Mucosa of descending colon (tissue), 3 donors: ENCODE results near the gene VDR. TPM values are rescaled to one million over a fixed set of nuclear protein-coding genes. Genes with fewer than 3 reads are reported as not detected.

Experiments
- ATAC-seq: fragments of 200-7000 bp; cut with Tn5 transposase; one replicate; pipeline ENCODE4 v1.9.1; 2020; ENCODE audit warnings: mild to moderate bottlenecking, moderate library complexity
- DNase-seq, 3 donors: peaks; one replicate each; pipeline ENCODE4 v3.0.0-alpha.2; 2020
- H3K36me3 ChIP-seq: fragments of 200-600 bp; one replicate; pipeline ENCODE4 v1.8.0; 2021; ENCODE audit warnings: low read depth, mild to moderate bottlenecking
- H3K4me1 ChIP-seq: fragments of 200-600 bp; one replicate; pipeline ENCODE4 v1.8.0; 2021; ENCODE audit warnings: low read depth, mild to moderate bottlenecking
- H3K4me3 ChIP-seq: fragments of 200-600 bp; one replicate; pipeline ENCODE4 v1.8.0; 2021; ENCODE audit warnings: mild to moderate bottlenecking
- H3K9me3 ChIP-seq: fragments of 200-600 bp; one replicate; pipeline ENCODE4 v1.8.0; 2021; ENCODE audit warnings: mild to moderate bottlenecking
- CTCF ChIP-seq: fragments of 200-600 bp; IDR thresholded peaks from one replicate; pipeline ENCODE4 v1.8.0; 2022; ENCODE audit warnings: antibody characterized with exemption, mild to moderate bottlenecking
- intact Hi-C, 2 donors: fragments of 100-400 bp; cut with DNase I in 1 of 2; cut with micrococcal nuclease in 1 of 2; formaldehyde crosslinking; loops; one replicate each; pipeline versions ENCODE4 v1.11.0 to v1.11.1; 2022; cut with DNase I, micrococcal nuclease
- total RNA-seq, 3 donors: library from RNA; stranded (reverse); fragmentation: NEBNext Ultra II Directional in 2 of 3; extraction: Animal tissue kit (Norgen Biotek cat#: 25700) in 2 of 3; gene quantifications; one replicate each; pipeline versions ENCODE4 v1.2.1 to v1.2.4, GENCODE V29; 2021 to 2023
- donor health status: DM: no; HTN: no; CAD: no; lungs with moderate emphysema.
- donor health status: DM: no; HTN: no; CAD: no.
- donor health status: DM: no; HTN: yes; CAD: no.

The VDR gene
- total RNA-seq, 3 donors from 2014 or later = 69.5 to 175 (median 162) TPM

GRCh38 chr12:47823422-47824086 lies 81.2 kb downstream of the VDR start:
- Histone ChIP-seq H3K9me3 (no peaks in the 10 kb centered on the region), H3K4me1 (peaks cover 26% of the 10 kb centered on the region), H3K4me3 (no peak overlapping the region), H3K36me3 (no peaks in the 10 kb centered on the region)
- ATAC-seq (no peak), DNase-seq (no peak)
- intact Hi-C loops = no loop called here
- TF ChIP-seq CTCF = no peak

GRCh38 chr12:47822863-47823262 lies 81.9 kb downstream of the VDR start:
- no peak for TF ChIP-seq CTCF
- H3K4me1 ChIP-seq = peaks cover 22% of the 10 kb centered on the region
- H3K4me3 ChIP-seq = no peak overlapping the region
- ATAC-seq (no peak), DNase-seq (no peak)
- no peaks in the 10 kb centered on the region for H3K36me3 ChIP-seq
- no peaks in the 10 kb centered on the region for H3K9me3 ChIP-seq
- intact Hi-C loops = no loop called here

- ATAC-seq (no peak), DNase-seq (no peak)
- H3K4me3 ChIP-seq = no peak overlapping the region
- no peaks in the 10 kb centered on the region for H3K36me3 ChIP-seq
- peaks cover 26% of the 10 kb centered on the region for H3K4me1 ChIP-seq
- H3K9me3 ChIP-seq = no peaks in the 10 kb centered on the region
- intact Hi-C loops = no loop called here
- no peak for TF ChIP-seq CTCF
Measured at GRCh38 chr12:47822401-47822800, 82.4 kb downstream of the VDR start.

GRCh38 chr12:47821346-47821706 lies 83.5 kb downstream of the VDR start:
- intact Hi-C loops = no loop called here
- peaks cover 29% of the 10 kb centered on the region for H3K4me1 ChIP-seq
- no peak overlapping the region for H3K4me3 ChIP-seq
- H3K9me3 ChIP-seq = no peaks in the 10 kb centered on the region
- TF ChIP-seq CTCF = no peak
- ATAC-seq (no peak), DNase-seq (no peak)
- no peaks in the 10 kb centered on the region for H3K36me3 ChIP-seq

- peak overlapping the region; percentile 68 for H3K4me3 ChIP-seq
- no peaks in the 10 kb centered on the region for H3K9me3 ChIP-seq
- intact Hi-C loops = no loop called here
- H3K36me3 ChIP-seq = no peaks in the 10 kb centered on the region
- H3K4me1 ChIP-seq = peaks cover 29% of the 10 kb centered on the region
- peak; percentile 58 to 74 (median 63) for DNase-seq
- ATAC-seq = peak; percentile 48
- TF ChIP-seq CTCF = no peak
Measured at GRCh38 chr12:47820631-47821345, 84.0 kb downstream of the VDR start.
